Measurements from ENCODE around the gene CBX4. TPM values are rescaled to one million over a fixed set of nuclear protein-coding genes. Genes with fewer than 3 reads are reported as not detected.

CBX4 gene
- total and polyA plus RNA-seq, 2 of the 4 experiments (the other 2 are of a cell fraction) = 3.2 to 9.4 TPM

GRCh38 chr17:79842656-79843473, 3.6 kb upstream of the CBX4 start (continued):
- TF ChIP-seq CTCF (conservative IDR thresholded peaks at IDR 0.05; ENCODE audit: low read depth, low read length) (no peak), RFX5 (IDR thresholded peaks at IDR 0.05; ENCODE audit: low read depth, low read length) (no peak), RAD21 (IDR thresholded peaks at IDR 0.05; ENCODE audit: low read length) (no peak), MXI1 (IDR thresholded peaks at IDR 0.05; ENCODE audit: borderline replicate concordance, low read depth, low read length) (no peak), BHLHE40 (IDR thresholded peaks at IDR 0.05; ENCODE audit: low read depth, low read length) (no peak)

Data from IMR-90 (cell line).